GM12865 (cell line): Measurements from ENCODE around the gene GAB2.
"Not testable (repeated sequence)": the region's sequence is repeated elsewhere in the genome, so short reads cannot be mapped to it uniquely, and the experiment has no call there.

Experiments used
- DNase-seq: peaks from one replicate; pipeline ENCODE4 v3.0.0; 2010; ENCODE audit warnings: low read depth
- H3K4me3 ChIP-seq: 2 replicates; pipeline ENCODE4 v1.5.1; 2011; ENCODE audit warnings: mild to moderate bottlenecking, low read depth, low read length, control low read depth
- TF ChIP-seq, protein P1 (sequence below): IDR thresholded peaks from 2 replicates; pipeline ENCODE4 v1.5.1; 2011; ENCODE audit warnings: low read length, control low read depth, low read depth, inconsistent platforms; ENCODE audit not compliant: insufficient read depth; ENCODE audit errors: missing control alignments

GAB2 gene

GRCh38 chr11:78248191-78248590 lies 169.4 kb downstream of the GAB2 start:
- DNase-seq: no peak
- TF ChIP-seq, protein P1, sequence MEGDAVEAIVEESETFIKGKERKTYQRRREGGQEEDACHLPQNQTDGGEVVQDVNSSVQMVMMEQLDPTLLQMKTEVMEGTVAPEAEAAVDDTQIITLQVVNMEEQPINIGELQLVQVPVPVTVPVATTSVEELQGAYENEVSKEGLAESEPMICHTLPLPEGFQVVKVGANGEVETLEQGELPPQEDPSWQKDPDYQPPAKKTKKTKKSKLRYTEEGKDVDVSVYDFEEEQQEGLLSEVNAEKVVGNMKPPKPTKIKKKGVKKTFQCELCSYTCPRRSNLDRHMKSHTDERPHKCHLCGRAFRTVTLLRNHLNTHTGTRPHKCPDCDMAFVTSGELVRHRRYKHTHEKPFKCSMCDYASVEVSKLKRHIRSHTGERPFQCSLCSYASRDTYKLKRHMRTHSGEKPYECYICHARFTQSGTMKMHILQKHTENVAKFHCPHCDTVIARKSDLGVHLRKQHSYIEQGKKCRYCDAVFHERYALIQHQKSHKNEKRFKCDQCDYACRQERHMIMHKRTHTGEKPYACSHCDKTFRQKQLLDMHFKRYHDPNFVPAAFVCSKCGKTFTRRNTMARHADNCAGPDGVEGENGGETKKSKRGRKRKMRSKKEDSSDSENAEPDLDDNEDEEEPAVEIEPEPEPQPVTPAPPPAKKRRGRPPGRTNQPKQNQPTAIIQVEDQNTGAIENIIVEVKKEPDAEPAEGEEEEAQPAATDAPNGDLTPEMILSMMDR: no peak
- no peak overlapping the region for H3K4me3 ChIP-seq

GRCh38 chr11:78244546-78245255 lies 172.9 kb downstream of the GAB2 start:
- TF ChIP-seq, protein P1: no peak
- no peak overlapping the region for H3K4me3 ChIP-seq
- no peak for DNase-seq

DNA sequence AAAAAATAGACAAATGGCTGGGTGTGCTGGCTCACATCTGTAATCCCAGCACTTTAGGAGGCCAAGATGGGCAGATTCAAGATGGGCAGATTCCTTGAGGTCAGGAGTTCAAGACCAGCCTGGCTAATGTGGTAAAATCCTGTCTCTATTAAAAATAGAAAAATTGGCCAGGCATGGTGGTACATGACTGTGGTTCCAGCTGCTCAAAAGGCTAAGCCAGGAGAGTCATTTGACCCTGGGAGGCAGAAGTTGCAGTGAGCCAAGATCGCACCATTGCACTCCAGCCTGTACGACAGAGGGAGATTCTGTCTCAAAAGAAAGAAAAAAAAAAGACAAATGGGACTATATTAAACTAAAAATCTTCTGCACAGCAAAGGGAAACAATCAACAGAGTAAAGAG lies 173.5 kb downstream of the GAB2 start:
- TF ChIP-seq, protein P1: no peak
- no peak overlapping the region for H3K4me3 ChIP-seq
- no peak for DNase-seq

DNA sequence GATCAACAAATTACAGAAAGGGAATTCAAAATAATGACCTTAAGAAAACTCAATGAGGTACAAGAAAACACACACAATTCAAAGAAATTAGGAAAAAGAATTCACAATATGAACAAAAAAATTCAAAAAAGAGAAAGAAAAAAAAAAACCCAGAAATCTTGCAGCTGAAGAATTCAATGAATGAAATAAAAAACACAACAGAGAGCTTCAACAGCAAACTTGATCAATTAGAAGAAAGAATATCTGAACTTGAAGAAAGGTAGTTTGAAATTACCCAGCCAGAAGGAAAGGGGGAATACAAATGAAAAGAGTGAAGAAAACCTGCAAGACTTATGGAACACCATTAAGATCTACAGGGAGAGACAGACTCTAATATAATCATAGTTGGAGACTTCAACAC lies 176.1 kb downstream of the GAB2 start:
- DNase-seq: no peak
- H3K4me3 ChIP-seq: no peak overlapping the region
- TF ChIP-seq, protein P1: no peak

DNA sequence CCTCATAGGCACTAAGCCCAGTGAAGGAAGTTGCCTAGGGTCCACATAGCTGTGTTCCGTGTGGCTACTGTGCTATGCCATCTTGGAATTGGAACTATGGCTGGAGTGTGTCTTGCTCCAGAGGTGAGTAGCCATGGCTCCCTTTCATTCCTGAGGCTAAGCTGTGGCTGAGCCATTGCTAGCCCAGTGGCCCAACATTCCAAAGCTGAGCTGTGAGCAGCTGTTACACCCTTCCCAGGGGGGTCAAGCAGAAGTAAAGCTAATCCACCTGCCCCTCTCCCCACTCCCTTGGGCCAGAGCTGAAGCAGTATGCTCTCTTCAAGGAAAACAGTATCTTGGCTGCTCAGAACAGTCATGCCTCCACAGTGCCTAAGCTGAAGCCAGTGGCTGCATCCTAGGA lies 177.8 kb downstream of the GAB2 start:
- no peak overlapping the region for H3K4me3 ChIP-seq
- no peak for DNase-seq
- TF ChIP-seq, protein P1: no peak

GRCh38 chr11:78237293-78238046 lies 180.2 kb downstream of the GAB2 start:
- no peak overlapping the region for H3K4me3 ChIP-seq
- TF ChIP-seq, protein P1: no peak
- DNase-seq: no peak

DNA sequence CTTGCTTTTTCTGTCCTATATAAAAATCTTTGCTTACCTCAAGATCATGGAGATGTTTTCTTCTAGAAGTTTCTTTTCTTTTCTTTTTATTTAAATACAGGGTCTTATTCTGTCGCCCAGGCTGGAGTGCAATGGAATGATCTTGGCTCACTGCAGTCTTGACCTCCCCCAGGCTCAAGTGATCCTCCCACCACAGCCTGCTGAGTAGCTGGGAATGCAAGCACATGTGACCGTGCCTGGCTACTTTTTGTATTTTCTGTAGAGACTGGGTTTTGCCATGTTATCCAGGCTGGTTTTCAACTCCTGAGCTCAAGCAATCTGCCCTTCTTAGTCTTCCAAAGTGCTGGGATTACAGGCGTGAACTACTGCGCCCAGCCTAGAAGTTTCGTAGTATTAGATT lies 183.6 kb downstream of the GAB2 start:
- TF ChIP-seq, protein P1: no peak
- no peak for DNase-seq
- H3K4me3 ChIP-seq: no peak overlapping the region

DNA sequence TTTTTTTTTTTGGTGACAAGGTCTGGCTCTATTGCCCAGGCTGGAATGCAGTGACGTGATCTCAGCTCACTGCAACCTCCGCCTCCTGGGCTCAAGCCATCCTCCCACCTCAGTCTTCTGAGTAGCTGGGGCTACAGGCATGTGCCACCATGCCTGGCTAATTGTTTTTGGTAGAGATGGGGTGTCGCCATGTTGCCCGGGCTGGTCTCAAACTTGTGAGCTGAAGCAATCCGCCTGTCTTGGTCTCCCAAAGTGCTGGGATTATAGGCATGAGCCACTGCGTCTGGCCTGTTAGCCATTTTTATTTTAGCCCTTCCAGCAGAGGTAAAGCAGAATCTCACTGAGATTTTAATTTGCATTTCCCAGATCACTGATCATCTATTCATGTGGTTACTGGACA lies 184.6 kb downstream of the GAB2 start:
- not testable (repeated sequence) for DNase-seq

More for the DNA sequence above, 184.6 kb downstream of the GAB2 start:
- H3K4me3 ChIP-seq: not testable (repeated sequence)
